Epidermal melanocyte (primary cell): Measurements from ENCODE around the gene COG5.

Experiments
- DNase-seq: peaks from one replicate; pipeline ENCODE4 v3.0.0; 2011; ENCODE audit warnings: low spot score; ENCODE audit not compliant: insufficient read length

COG5 gene

GRCh38 chr7:107463139-107464078, 100.3 kb downstream of the COG5 start:
- DNase-seq, result peak; percentile 23

- no peak for DNase-seq
These were observed 101.7 kb downstream of the COG5 start for GRCh38 chr7:107461938-107462533.

- DNase-seq, result no peak
These were observed 110.3 kb downstream of the COG5 start for GRCh38 chr7:107453388-107453787.

GRCh38 chr7:107450970-107451369, 112.8 kb downstream of the COG5 start:
- DNase-seq, result no peak

- no peak for DNase-seq
These were observed 116.7 kb downstream of the COG5 start for GRCh38 chr7:107446988-107447387.

GRCh38 chr7:107446531-107446930, 117.2 kb downstream of the COG5 start:
- no peak for DNase-seq

GRCh38 chr7:107442678-107443077, 121.0 kb downstream of the COG5 start:
- DNase-seq, result no peak

- no peak for DNase-seq
These were observed 121.9 kb downstream of the COG5 start for GRCh38 chr7:107441581-107442422.

GRCh38 chr7:107439025-107439424, 124.7 kb downstream of the COG5 start:
- no peak for DNase-seq

- no peak for DNase-seq
These were observed 128.0 kb downstream of the COG5 start for GRCh38 chr7:107435749-107436148.

- no peak for DNase-seq
These were observed 131.5 kb downstream of the COG5 start for GRCh38 chr7:107432261-107432660.

GRCh38 chr7:107430057-107430456, 133.7 kb downstream of the COG5 start:
- no peak for DNase-seq

- DNase-seq, result no peak
These were observed 135.1 kb downstream of the COG5 start for GRCh38 chr7:107428642-107429041.

GRCh38 chr7:107427462-107427861, 136.3 kb downstream of the COG5 start:
- no peak for DNase-seq

GRCh38 chr7:107414198-107414597, 149.5 kb downstream of the COG5 start:
- no peak for DNase-seq

- DNase-seq, result no peak
These were observed 155.4 kb downstream of the COG5 start for GRCh38 chr7:107408349-107408748.

GRCh38 chr7:107405559-107405958, 158.2 kb downstream of the COG5 start:
- DNase-seq, result no peak

- DNase-seq, result no peak
These were observed 158.8 kb downstream of the COG5 start for GRCh38 chr7:107404740-107405537.

GRCh38 chr7:107398161-107398560, 165.6 kb downstream of the COG5 start:
- no peak for DNase-seq

GRCh38 chr7:107396990-107397389, 166.7 kb downstream of the COG5 start:
- no peak for DNase-seq

- no peak for DNase-seq
These were observed 167.6 kb downstream of the COG5 start for GRCh38 chr7:107396081-107396480.
